ENCODE results near the gene RUNX2. TPM values are rescaled to one million over a fixed set of nuclear protein-coding genes. Genes with fewer than 3 reads are reported as not detected.

RUNX2 gene
- total RNA-seq, 1 experiment from 2014 or later = 9.3 TPM

GRCh38 chr6:45630801-45631200, 302.7 kb downstream of the RUNX2 start:
- Mint-ChIP-seq H3K27me3 (ENCODE audit: insufficient read depth, unreplicated experiment) (no peaks in the 10 kb centered on the region), H3K27ac (ENCODE audit: low read depth, unreplicated experiment) (no peak overlapping the region), H3K36me3 (ENCODE audit: insufficient read depth, unreplicated experiment) (no peaks in the 10 kb centered on the region), H3K9me3 (ENCODE audit: unreplicated experiment) (no peaks in the 10 kb centered on the region), H3K4me1 (ENCODE audit: insufficient read depth, unreplicated experiment) (peaks cover 19% of the 10 kb centered on the region), H3K4me3 (ENCODE audit: unreplicated experiment) (no peak overlapping the region)
- DNase-seq (ENCODE audit: unreplicated experiment) = no peak
- no peak for TF ChIP-seq CTCF (IDR thresholded peaks at IDR 0.05; ENCODE audit: unreplicated experiment)
- intact Hi-C loops (cut with micrococcal nuclease) = no loop called here
- ChIA-PET POLR2A (interaction anchor here (0.8 to 1.3 kb wide), 3 partner anchors 25 to 194 kb away, joined by 3 to 4 read pairs (median 4); no protein-coding TSS in a partner anchor), CTCF (interaction anchor here (0.5 kb wide), 1 partner anchor 13 kb away, joined by 3 read pairs; no protein-coding TSS in a partner anchor)
- no TSS peak for BruUV-seq (replicated peaks)

GRCh38 chr6:45631396-45631795, 303.3 kb downstream of the RUNX2 start:
- Mint-ChIP-seq H3K36me3 (ENCODE audit: insufficient read depth, unreplicated experiment) (no peaks in the 10 kb centered on the region), H3K4me1 (ENCODE audit: insufficient read depth, unreplicated experiment) (peaks cover 13% of the 10 kb centered on the region), H3K4me3 (ENCODE audit: unreplicated experiment) (no peak overlapping the region), H3K27me3 (ENCODE audit: insufficient read depth, unreplicated experiment) (no peaks in the 10 kb centered on the region), H3K9me3 (ENCODE audit: unreplicated experiment) (no peaks in the 10 kb centered on the region), H3K27ac (ENCODE audit: low read depth, unreplicated experiment) (no peak overlapping the region)
- no peak for TF ChIP-seq CTCF (IDR thresholded peaks at IDR 0.05; ENCODE audit: unreplicated experiment)
- no TSS peak for BruUV-seq (replicated peaks)
- intact Hi-C loops (cut with micrococcal nuclease) = no loop called here
- DNase-seq (ENCODE audit: unreplicated experiment) = peak; percentile 94
- CTCF ChIA-PET = no interaction called here
- POLR2A ChIA-PET = interaction anchor here (0.8 to 1.3 kb wide), 3 partner anchors 24 to 195 kb away, joined by 3 to 4 read pairs (median 4); no protein-coding TSS in a partner anchor

GRCh38 chr6:45633272-45633908, 305.3 kb downstream of the RUNX2 start:
- CTCF ChIA-PET = interaction anchor here (1.2 to 1.5 kb wide), 2 partner anchors 12 to 21 kb away, joined by 4 read pairs; no protein-coding TSS in a partner anchor
- H3K36me3 Mint-ChIP-seq (ENCODE audit: insufficient read depth, unreplicated experiment) = no peaks in the 10 kb centered on the region

More at GRCh38 chr6:45633272-45633908, 305.3 kb downstream of the RUNX2 start:
- no peak for DNase-seq (ENCODE audit: unreplicated experiment)
- BruUV-seq (replicated peaks) = no TSS peak
- Mint-ChIP-seq H3K27ac (ENCODE audit: low read depth, unreplicated experiment) (no peak overlapping the region), H3K9me3 (ENCODE audit: unreplicated experiment) (no peaks in the 10 kb centered on the region), H3K4me3 (ENCODE audit: unreplicated experiment) (no peak overlapping the region), H3K4me1 (ENCODE audit: insufficient read depth, unreplicated experiment) (peaks cover 6% of the 10 kb centered on the region), H3K27me3 (ENCODE audit: insufficient read depth, unreplicated experiment) (no peaks in the 10 kb centered on the region)
- TF ChIP-seq CTCF (IDR thresholded peaks at IDR 0.05; ENCODE audit: unreplicated experiment) = no peak
- intact Hi-C loops (cut with micrococcal nuclease) = no loop called here
- POLR2A ChIA-PET = interaction anchor here (0.8 kb wide), 1 partner anchor 9 kb away, joined by 3 read pairs; no protein-coding TSS in a partner anchor
